PFSK-1 (cell line): ENCODE measurements around the gene AMOTL1.

Source experiments
- FOXP2 ChIP-seq: optimal IDR thresholded peaks from 2 replicates; pipeline ENCODE3; 2011; ENCODE audit warnings: borderline replicate concordance, control low read depth, inconsistent platforms; ENCODE audit not compliant: insufficient read depth; ENCODE audit errors: extremely low read length, extremely low read depth
- POLR2AphosphoS5 ChIP-seq: IDR thresholded peaks from 2 replicates; pipeline ENCODE4 v1.6.1; 2012; ENCODE audit warnings: low read depth, mild to moderate bottlenecking, control low read depth, low read length, moderate library complexity
- SIN3A ChIP-seq: IDR thresholded peaks from 2 replicates; pipeline ENCODE4 v1.6.1; 2012; ENCODE audit warnings: mild to moderate bottlenecking, low read length, moderate library complexity, borderline replicate concordance; ENCODE audit not compliant: insufficient read depth
- TF ChIP-seq, protein P1 (sequence below), 2 experiments: IDR thresholded peaks; 2 replicates each; pipeline versions ENCODE4 v1.6.1 to v1.8.0; 2011 to 2012; ENCODE audit warnings: low read depth in 2 of 2, low read length in 2 of 2, control low read depth in 1 of 2, inconsistent platforms in 1 of 2, mild to moderate bottlenecking in 1 of 2, moderate library complexity in 1 of 2; ENCODE audit not compliant: insufficient read depth in 1 of 2

DNA sequence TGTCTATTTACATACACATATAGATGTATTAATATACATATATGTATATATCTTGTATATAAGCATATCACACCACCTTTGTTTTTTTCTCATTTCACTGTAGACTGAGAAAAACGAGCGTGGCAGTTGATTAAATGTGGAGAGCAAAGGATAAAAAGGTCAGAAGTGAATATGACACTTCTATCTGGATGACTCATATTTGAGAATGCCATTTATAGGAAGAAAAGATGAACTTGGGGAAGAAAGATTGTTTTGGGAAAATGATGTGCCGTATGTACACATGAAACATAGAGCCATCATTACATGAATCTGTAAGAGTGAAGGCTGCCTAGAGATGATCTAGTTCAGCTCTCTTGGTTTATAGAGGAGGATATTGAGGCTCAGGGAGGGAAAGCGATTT, 28.7 kb downstream of the AMOTL1 start:
- TF ChIP-seq POLR2AphosphoS5 (no peak), SIN3A (no peak), FOXP2 (no peak)
- TF ChIP-seq, protein P1, sequence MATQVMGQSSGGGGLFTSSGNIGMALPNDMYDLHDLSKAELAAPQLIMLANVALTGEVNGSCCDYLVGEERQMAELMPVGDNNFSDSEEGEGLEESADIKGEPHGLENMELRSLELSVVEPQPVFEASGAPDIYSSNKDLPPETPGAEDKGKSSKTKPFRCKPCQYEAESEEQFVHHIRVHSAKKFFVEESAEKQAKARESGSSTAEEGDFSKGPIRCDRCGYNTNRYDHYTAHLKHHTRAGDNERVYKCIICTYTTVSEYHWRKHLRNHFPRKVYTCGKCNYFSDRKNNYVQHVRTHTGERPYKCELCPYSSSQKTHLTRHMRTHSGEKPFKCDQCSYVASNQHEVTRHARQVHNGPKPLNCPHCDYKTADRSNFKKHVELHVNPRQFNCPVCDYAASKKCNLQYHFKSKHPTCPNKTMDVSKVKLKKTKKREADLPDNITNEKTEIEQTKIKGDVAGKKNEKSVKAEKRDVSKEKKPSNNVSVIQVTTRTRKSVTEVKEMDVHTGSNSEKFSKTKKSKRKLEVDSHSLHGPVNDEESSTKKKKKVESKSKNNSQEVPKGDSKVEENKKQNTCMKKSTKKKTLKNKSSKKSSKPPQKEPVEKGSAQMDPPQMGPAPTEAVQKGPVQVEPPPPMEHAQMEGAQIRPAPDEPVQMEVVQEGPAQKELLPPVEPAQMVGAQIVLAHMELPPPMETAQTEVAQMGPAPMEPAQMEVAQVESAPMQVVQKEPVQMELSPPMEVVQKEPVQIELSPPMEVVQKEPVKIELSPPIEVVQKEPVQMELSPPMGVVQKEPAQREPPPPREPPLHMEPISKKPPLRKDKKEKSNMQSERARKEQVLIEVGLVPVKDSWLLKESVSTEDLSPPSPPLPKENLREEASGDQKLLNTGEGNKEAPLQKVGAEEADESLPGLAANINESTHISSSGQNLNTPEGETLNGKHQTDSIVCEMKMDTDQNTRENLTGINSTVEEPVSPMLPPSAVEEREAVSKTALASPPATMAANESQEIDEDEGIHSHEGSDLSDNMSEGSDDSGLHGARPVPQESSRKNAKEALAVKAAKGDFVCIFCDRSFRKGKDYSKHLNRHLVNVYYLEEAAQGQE (IDR thresholded peaks at IDR 0.05; ENCODE audit: insufficient read depth in 1 of 2, low read depth in 2 of 2, low read length in 2 of 2), result no peak
